Natural killer cell (primary cell): ENCODE measurements around the gene KITLG. TPM values are rescaled to one million over a fixed set of nuclear protein-coding genes. Genes with fewer than 3 reads are reported as not detected.

Experiments used
- ATAC-seq, 3 donors: fragments of 150-1000 bp in 2 of 3; fragments of 200-7000 bp in 1 of 3; cut with Tn5 transposase; 1 replicate in 1 of 3; 2 replicates in 2 of 3; pipeline ENCODE4 v1.10.0; 2021; ENCODE audit warnings: mild to moderate bottlenecking in 2 of 3, moderate library complexity in 2 of 3
- DNase-seq, 2 donors: peaks; one replicate each; pipeline versions ENCODE4 v3.0.0 to v3.0.0-alpha.2; 2013 to 2021; ENCODE audit warnings: mixed read lengths in 1 of 2
- H3K27ac ChIP-seq: one replicate; pipeline ENCODE4 v1.5.1; 2013; ENCODE audit warnings: mild to moderate bottlenecking, low read length
- H3K27me3 ChIP-seq: one replicate; pipeline ENCODE4 v1.6.1; 2013; ENCODE audit warnings: low read length; ENCODE audit not compliant: control insufficient read depth, insufficient read depth
- H3K36me3 ChIP-seq: one replicate; pipeline ENCODE4 v1.6.1; 2013; ENCODE audit warnings: low read length; ENCODE audit not compliant: control insufficient read depth, insufficient read depth
- H3K4me1 ChIP-seq: one replicate; pipeline ENCODE4 v1.6.1; 2013; ENCODE audit warnings: low read length; ENCODE audit not compliant: control insufficient read depth, insufficient read depth
- H3K4me3 ChIP-seq: one replicate; pipeline ENCODE4 v1.5.1; 2013; ENCODE audit warnings: low read length
- H3K9me3 ChIP-seq: one replicate; pipeline ENCODE4 v1.6.1; 2013; ENCODE audit warnings: low read length; ENCODE audit not compliant: control insufficient read depth, insufficient read depth
- H3K27ac Mint-ChIP-seq, 2 donors: one replicate each; pipeline ENCODE4 v1.8.0; 2022; ENCODE audit warnings: mild to moderate bottlenecking in 2 of 2, mixed read lengths in 2 of 2, moderate library complexity in 1 of 2
- H3K27me3 Mint-ChIP-seq, 2 donors: one replicate each; pipeline ENCODE4 v1.8.0; 2022; ENCODE audit warnings: low read depth in 2 of 2, mixed read lengths in 2 of 2
- H3K36me3 Mint-ChIP-seq: one replicate; pipeline ENCODE4 v1.8.0; 2022; ENCODE audit warnings: mixed read lengths
- H3K4me1 Mint-ChIP-seq, 2 donors: one replicate each; pipeline ENCODE4 v1.8.0; 2022; ENCODE audit warnings: mixed read lengths in 2 of 2
- H3K4me3 Mint-ChIP-seq: one replicate; pipeline ENCODE4 v1.8.0; 2022; ENCODE audit warnings: mild to moderate bottlenecking, moderate library complexity, mixed read lengths
- H3K9me3 Mint-ChIP-seq, 2 donors: one replicate each; pipeline ENCODE4 v1.8.0; 2022; ENCODE audit warnings: mixed read lengths in 2 of 2
- CTCF ChIP-seq: fragments of 200-600 bp; IDR thresholded peaks from one replicate; pipeline ENCODE4 v1.8.0; 2022; ENCODE audit warnings: antibody characterized with exemption
- WGBS: methylation state at CpG from one replicate; pipeline ENCODE4 v1.1.7; 2013; ENCODE audit warnings: missing lambda C conversion rate; ENCODE audit not compliant: insufficient coverage; 5-methylcytosine and 5-hydroxymethylcytosine counted together
- intact Hi-C: fragments of 100-400 bp; cut with micrococcal nuclease; formaldehyde crosslinking; loops from one replicate; pipeline ENCODE4 v1.14.2; 2022
- total RNA-seq, 4 donors: library from RNA; stranded (reverse); fragments of 120-200 nt in 1 of 4; gene quantifications; one replicate each; pipeline versions ENCODE4 v1.2.3 to v1.2.4, GENCODE V29; 2013 to 2022

Gene KITLG
- total RNA-seq, 3 donors from 2014 or later (not counting 1 experiment from before 2014, with no cell fraction given) = not detected

GRCh38 chr12:88572781-88573549 is 7.3 kb downstream of the KITLG start:
- Mint-ChIP-seq H3K4me3 (no peak overlapping the region), H3K36me3 (no peaks in the 10 kb centered on the region), H3K27ac (no peak overlapping the region), H3K9me3 (no peaks in the 10 kb centered on the region), H3K4me1 (no peaks in the 10 kb centered on the region), H3K27me3 (no peaks in the 10 kb centered on the region)
- 34% methylated on average over 3 of the region's 4 CpGs for WGBS
- Histone ChIP-seq H3K27ac (no peak overlapping the region), H3K27me3 (no peaks in the 10 kb centered on the region), H3K4me1 (no peaks in the 10 kb centered on the region), H3K4me3 (no peak overlapping the region), H3K9me3 (no peaks in the 10 kb centered on the region), H3K36me3 (no peaks in the 10 kb centered on the region)
- intact Hi-C loops = no loop called here
- ATAC-seq (no peak), DNase-seq (no peak)
- no peak for TF ChIP-seq CTCF

DNA sequence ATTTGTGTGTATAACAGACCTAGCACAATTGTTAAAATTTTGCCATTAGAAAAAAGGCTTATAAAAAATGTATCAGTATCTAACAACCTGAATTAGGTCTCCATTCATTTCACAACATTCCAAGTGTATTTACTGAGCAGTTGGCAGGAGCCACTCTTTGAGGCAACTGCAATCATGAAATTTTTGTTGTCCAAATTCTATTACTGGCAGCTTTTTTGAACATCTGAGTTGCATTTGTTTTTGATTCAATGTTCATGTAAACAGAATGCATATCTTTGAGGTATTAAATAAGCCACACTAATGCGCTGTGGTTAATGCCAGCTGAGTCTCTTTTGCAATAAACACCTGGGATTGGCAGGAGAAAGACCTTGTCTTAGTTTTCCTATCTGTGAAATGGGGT is 8.7 kb downstream of the KITLG start:
- Mint-ChIP-seq H3K27me3 (no peaks in the 10 kb centered on the region), H3K36me3 (no peaks in the 10 kb centered on the region), H3K27ac (no peak overlapping the region), H3K4me1 (no peaks in the 10 kb centered on the region), H3K9me3 (peaks cover 0 to 2% of the 10 kb centered on the region in 2 donors), H3K4me3 (no peak overlapping the region)
- Histone ChIP-seq H3K27ac (no peak overlapping the region), H3K9me3 (no peaks in the 10 kb centered on the region), H3K4me1 (no peaks in the 10 kb centered on the region), H3K36me3 (no peaks in the 10 kb centered on the region), H3K27me3 (no peaks in the 10 kb centered on the region), H3K4me3 (no peak overlapping the region)
- no peak for DNase-seq
- whole genome bisulfite sequencing = 82% methylated on average over 1 of the region's 1 CpG
- no peak for ATAC-seq
- no peak for TF ChIP-seq CTCF
- intact Hi-C loops = no loop called here

- Mint-ChIP-seq H3K4me3 (no peak overlapping the region), H3K27ac (no peak overlapping the region), H3K36me3 (no peaks in the 10 kb centered on the region), H3K4me1 (no peaks in the 10 kb centered on the region), H3K27me3 (no peaks in the 10 kb centered on the region), H3K9me3 (peaks cover 0 to 2% of the 10 kb centered on the region in 2 donors)
- ATAC-seq = no peak
- no peaks in the 10 kb centered on the region for H3K9me3 ChIP-seq
- DNase-seq = no peak
- H3K4me3 ChIP-seq = no peak overlapping the region
- no peaks in the 10 kb centered on the region for H3K36me3 ChIP-seq
- WGBS = 100% methylated on average over 1 of the region's 1 CpG
- no peaks in the 10 kb centered on the region for H3K4me1 ChIP-seq
- no peak for TF ChIP-seq CTCF
- intact Hi-C loops = no loop called here
- H3K27me3 ChIP-seq = no peaks in the 10 kb centered on the region
- H3K27ac ChIP-seq = no peak overlapping the region
These were observed 10.2 kb downstream of the KITLG start for GRCh38 chr12:88570103-88570502.

- Mint-ChIP-seq H3K9me3 (peaks cover 0 to 3% of the 10 kb centered on the region in 2 donors), H3K4me1 (no peaks in the 10 kb centered on the region), H3K36me3 (no peaks in the 10 kb centered on the region), H3K27ac (no peak overlapping the region), H3K27me3 (no peaks in the 10 kb centered on the region), H3K4me3 (no peak overlapping the region)
- intact Hi-C loops = no loop called here
- H3K4me3 ChIP-seq = no peak overlapping the region
- WGBS = 67% methylated on average over 4 of the region's 4 CpGs
- ATAC-seq (no peak), DNase-seq (no peak)
- no peak for TF ChIP-seq CTCF
- no peaks in the 10 kb centered on the region for H3K4me1 ChIP-seq
- no peaks in the 10 kb centered on the region for H3K9me3 ChIP-seq
- H3K36me3 ChIP-seq = no peaks in the 10 kb centered on the region
- H3K27ac ChIP-seq = no peak overlapping the region
- H3K27me3 ChIP-seq = no peaks in the 10 kb centered on the region
These were observed 13.8 kb downstream of the KITLG start for GRCh38 chr12:88566430-88566829.
